Trophoblast cell (in vitro differentiated cells and primary cell): ENCODE measurements around the gene MAGEL2.

Experiments
- DNase-seq, 2 donors: peaks; one replicate each; pipeline ENCODE4 v3.0.0-alpha.2; 2016
- H2AFZ ChIP-seq: 2 replicates; pipeline ENCODE4 v1.6.1; 2013; ENCODE audit warnings: low read length, moderate library complexity, mild to moderate bottlenecking; ENCODE audit not compliant: insufficient read depth, poor library complexity
- H2AK5ac ChIP-seq: 2 replicates; pipeline ENCODE4 v1.6.1; 2013; ENCODE audit warnings: mild to moderate bottlenecking, low read length
- H2BK120ac ChIP-seq: 2 replicates; pipeline ENCODE4 v1.6.1; 2013; ENCODE audit warnings: low read length, mild to moderate bottlenecking, moderate library complexity; ENCODE audit not compliant: insufficient read depth, poor library complexity
- H2BK12ac ChIP-seq: 2 replicates; pipeline ENCODE4 v1.6.1; 2013; ENCODE audit warnings: mild to moderate bottlenecking, low read length, moderate library complexity
- H2BK5ac ChIP-seq: 2 replicates; pipeline ENCODE4 v1.6.1; 2013; ENCODE audit warnings: low read length, low read depth, moderate library complexity, mild to moderate bottlenecking; ENCODE audit not compliant: poor library complexity
- H3K14ac ChIP-seq: 2 replicates; pipeline ENCODE4 v1.6.1; 2013; ENCODE audit warnings: mild to moderate bottlenecking, low read length
- H3K18ac ChIP-seq: 2 replicates; pipeline ENCODE4 v1.6.1; 2013; ENCODE audit warnings: mild to moderate bottlenecking, low read length
- H3K23ac ChIP-seq: 2 replicates; pipeline ENCODE4 v1.6.1; 2013; ENCODE audit warnings: low read length
- H3K27ac ChIP-seq: 2 replicates; pipeline ENCODE4 v1.5.1; 2013; ENCODE audit warnings: low read depth, mild to moderate bottlenecking, inconsistent platforms, low read length, moderate library complexity
- H3K27me3 ChIP-seq: 2 replicates; pipeline ENCODE4 v1.6.1; 2013; ENCODE audit warnings: inconsistent platforms, mild to moderate bottlenecking, low read length, moderate library complexity; ENCODE audit not compliant: insufficient read depth
- H3K36me3 ChIP-seq, 2 experiments: 1 replicate in 1 of 2; 2 replicates in 1 of 2; pipeline ENCODE4 v1.6.1; 2013; ENCODE audit warnings: low read length in 2 of 2, mild to moderate bottlenecking in 2 of 2, moderate library complexity in 1 of 2; ENCODE audit not compliant: insufficient read depth in 2 of 2, control insufficient read depth in 1 of 2
- H3K4ac ChIP-seq: 2 replicates; pipeline ENCODE4 v1.6.1; 2013; ENCODE audit warnings: low read depth, mild to moderate bottlenecking, low read length, moderate library complexity
- H3K4me1 ChIP-seq, 2 experiments: 1 replicate in 1 of 2; 2 replicates in 1 of 2; pipeline ENCODE4 v1.6.1; 2013; ENCODE audit warnings: low read length in 2 of 2, mild to moderate bottlenecking in 2 of 2, moderate library complexity in 1 of 2; ENCODE audit not compliant: insufficient read depth in 2 of 2, control insufficient read depth in 1 of 2
- H3K4me2 ChIP-seq: 2 replicates; pipeline ENCODE4 v1.6.1; 2013; ENCODE audit warnings: inconsistent platforms, mild to moderate bottlenecking, low read length, moderate library complexity
- H3K4me3 ChIP-seq: 2 replicates; pipeline ENCODE4 v1.5.1; 2013; ENCODE audit warnings: mild to moderate bottlenecking, low read depth, low read length, inconsistent platforms
- H3K79me1 ChIP-seq: one replicate; pipeline ENCODE4 v1.6.1; 2013; ENCODE audit warnings: low read length
- H3K79me2 ChIP-seq: 2 replicates; pipeline ENCODE4 v1.6.1; 2013; ENCODE audit warnings: low read length, mild to moderate bottlenecking; ENCODE audit not compliant: control insufficient read depth, insufficient read depth, poor library complexity
- H3K9ac ChIP-seq: 2 replicates; pipeline ENCODE4 v1.6.1; 2013; ENCODE audit warnings: mild to moderate bottlenecking, low read length
- H3K9me3 ChIP-seq: 2 replicates; pipeline ENCODE4 v1.6.1; 2013; ENCODE audit warnings: low read depth, mild to moderate bottlenecking, control low read depth, inconsistent platforms, low read length; ENCODE audit not compliant: insufficient read depth
- H4K12ac ChIP-seq: 2 replicates; pipeline ENCODE4 v1.6.1; 2013; ENCODE audit warnings: low read depth, mild to moderate bottlenecking, low read length, moderate library complexity
- H4K8ac ChIP-seq: 2 replicates; pipeline ENCODE4 v1.6.1; 2013; ENCODE audit warnings: low read depth, mild to moderate bottlenecking, low read length, moderate library complexity
- H4K91ac ChIP-seq: one replicate; pipeline ENCODE4 v1.6.1; 2013; ENCODE audit warnings: low read depth, mild to moderate bottlenecking, low read length, moderate library complexity
- WGBS: extraction: QIAGEN DNeasy Blood & Tissue Kit; methylation state at CpG from one replicate; pipeline ENCODE4 v1.1.7; 2013; ENCODE audit warnings: missing lambda C conversion rate; ENCODE audit not compliant: insufficient read length, insufficient coverage; ENCODE audit errors: extremely low coverage; 5-methylcytosine and 5-hydroxymethylcytosine counted together

Gene MAGEL2

DNA sequence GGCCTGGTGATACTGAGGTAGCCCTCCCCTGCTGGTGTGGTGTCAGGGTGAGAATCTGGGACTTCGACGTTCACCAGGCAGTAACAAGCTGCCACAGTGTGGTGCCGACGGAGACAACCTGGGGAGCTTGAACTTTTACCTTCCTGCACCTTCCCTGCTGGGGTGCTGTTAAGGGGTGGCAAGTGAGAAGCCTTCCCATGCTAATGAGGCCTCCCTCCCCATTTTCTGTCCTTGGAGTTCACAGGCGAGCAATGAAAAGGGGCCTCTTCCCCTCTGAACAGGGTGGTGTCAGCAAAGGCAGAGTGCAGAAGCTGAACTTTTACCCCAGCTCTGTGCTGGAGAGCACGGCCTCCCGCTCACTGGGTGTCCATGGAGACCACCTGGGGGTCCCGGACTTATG, 13.5 kb downstream of the MAGEL2 start:
- H2AK5ac ChIP-seq: no peak overlapping the region
- no peak overlapping the region for H4K8ac ChIP-seq
- H2BK120ac ChIP-seq: no peak overlapping the region
- no peak overlapping the region for H2BK5ac ChIP-seq
- H4K12ac ChIP-seq: no peak overlapping the region
- no peak overlapping the region for H3K4me2 ChIP-seq
- no peaks in the 10 kb centered on the region for H3K27me3 ChIP-seq
- no peak overlapping the region for H3K18ac ChIP-seq
- no peak overlapping the region for H4K91ac ChIP-seq
- no peak overlapping the region for H3K23ac ChIP-seq
- H3K36me3 ChIP-seq: no peaks in the 10 kb centered on the region
- H3K4ac ChIP-seq: no peak overlapping the region
- no peak overlapping the region for H2AFZ ChIP-seq
- no peak overlapping the region for H3K4me3 ChIP-seq
- H3K14ac ChIP-seq: no peak overlapping the region
- no peak for DNase-seq
- no peak overlapping the region for H3K9ac ChIP-seq
- no peaks in the 10 kb centered on the region for H3K4me1 ChIP-seq
- peaks cover 6% of the 10 kb centered on the region for H3K9me3 ChIP-seq
- H3K27ac ChIP-seq: no peak overlapping the region
- H3K79me1 ChIP-seq: no peaks in the 10 kb centered on the region
- H2BK12ac ChIP-seq: no peak overlapping the region
- WGBS: no CpG with 5 or more reads among the region's 8 CpGs
- no peaks in the 10 kb centered on the region for H3K79me2 ChIP-seq

DNA sequence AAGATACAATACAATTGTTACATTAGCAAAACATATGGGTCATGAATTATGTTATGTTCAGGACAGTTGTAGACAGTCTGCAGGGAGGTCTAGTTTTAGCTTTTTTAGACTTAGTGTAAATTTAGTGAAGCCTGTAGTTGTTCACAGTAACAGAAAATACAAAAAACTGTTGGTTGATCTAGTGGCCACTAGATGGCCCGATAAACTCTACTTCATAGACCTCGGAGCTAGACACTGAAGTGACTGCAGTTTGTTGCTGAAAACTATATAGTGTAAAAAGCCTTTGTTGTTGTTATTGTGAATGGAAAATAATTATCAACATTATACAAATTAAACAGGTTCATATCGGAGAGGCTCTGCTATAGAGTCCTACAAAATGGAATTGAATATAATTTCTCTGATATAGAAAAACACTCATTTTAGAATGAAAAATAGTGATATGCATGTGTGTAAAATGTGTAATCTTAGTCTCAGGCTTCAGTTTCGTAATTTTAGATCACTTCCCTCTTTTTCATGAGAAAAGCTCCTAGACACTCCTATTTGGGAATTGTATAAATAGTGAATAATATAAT, 18.3 kb downstream of the MAGEL2 start:
- Histone ChIP-seq H2BK120ac (no peak overlapping the region), H3K4ac (no peak overlapping the region), H4K91ac (no peak overlapping the region), H3K79me2 (no peaks in the 10 kb centered on the region), H3K9me3 (peaks cover 4% of the 10 kb centered on the region), H3K23ac (no peak overlapping the region), H3K9ac (no peak overlapping the region), H3K4me3 (no peak overlapping the region), H4K8ac (no peak overlapping the region), H2AK5ac (no peak overlapping the region), H3K79me1 (no peaks in the 10 kb centered on the region), H2AFZ (no peak overlapping the region), H3K14ac (no peak overlapping the region), H2BK5ac (no peak overlapping the region), H3K36me3 (no peaks in the 10 kb centered on the region), H3K4me1 (no peaks in the 10 kb centered on the region), H3K18ac (no peak overlapping the region), H2BK12ac (no peak overlapping the region), H3K27ac (no peak overlapping the region), H4K12ac (no peak overlapping the region), H3K27me3 (no peaks in the 10 kb centered on the region), H3K4me2 (no peak overlapping the region)
- no CpG with 5 or more reads among the region's 4 CpGs for WGBS
- peak in 1 of 2 donors; percentile 37 for DNase-seq

DNA sequence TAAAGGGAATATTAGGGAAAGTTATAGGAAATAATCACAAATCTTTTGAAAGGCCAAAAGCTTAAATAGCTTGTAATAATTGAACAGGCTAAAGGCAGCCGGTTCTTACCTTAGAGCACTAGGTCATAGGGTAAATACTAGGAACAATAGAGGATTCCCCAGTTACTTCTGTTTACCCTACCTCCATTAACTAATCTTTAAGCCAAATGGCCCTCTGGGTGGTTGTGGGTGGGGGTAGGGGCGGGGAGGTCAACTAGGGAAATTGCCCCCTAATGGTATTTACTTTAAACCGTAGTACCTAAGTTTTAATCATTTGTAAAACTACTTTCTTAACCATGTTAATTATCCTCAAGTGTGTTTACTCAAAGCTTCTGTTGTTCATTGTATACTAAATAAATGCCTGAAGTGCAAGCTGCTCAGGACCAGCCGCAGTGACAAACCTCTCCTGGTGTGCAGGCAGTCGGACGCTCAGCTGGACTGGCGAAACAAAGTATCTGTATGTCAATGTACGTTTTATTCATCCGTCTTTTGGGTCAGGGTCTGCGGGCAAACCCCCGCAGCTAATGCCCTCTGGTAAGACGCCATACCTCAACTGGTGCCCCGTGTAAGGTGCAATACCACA, 18.9 kb downstream of the MAGEL2 start:
- Histone ChIP-seq H3K4me2 (no peak overlapping the region), H2AFZ (no peak overlapping the region), H4K8ac (no peak overlapping the region), H3K36me3 (no peaks in the 10 kb centered on the region), H3K4me3 (no peak overlapping the region), H3K9me3 (no peaks in the 10 kb centered on the region), H3K79me2 (no peaks in the 10 kb centered on the region), H2BK120ac (no peak overlapping the region), H3K18ac (no peak overlapping the region), H3K4ac (no peak overlapping the region), H3K14ac (no peak overlapping the region), H2BK12ac (no peak overlapping the region), H4K91ac (no peak overlapping the region), H3K27ac (no peak overlapping the region), H2BK5ac (no peak overlapping the region), H3K23ac (no peak overlapping the region), H3K9ac (no peak overlapping the region), H3K27me3 (no peaks in the 10 kb centered on the region), H3K79me1 (no peaks in the 10 kb centered on the region), H2AK5ac (no peak overlapping the region), H4K12ac (no peak overlapping the region), H3K4me1 (no peaks in the 10 kb centered on the region)
- no peak for DNase-seq
- WGBS: no CpG with 5 or more reads among the region's 13 CpGs

- peak; percentile 4 to 53 for DNase-seq
- Histone ChIP-seq H2AFZ (no peak overlapping the region), H3K4ac (no peak overlapping the region), H3K9ac (no peak overlapping the region), H3K79me1 (no peaks in the 10 kb centered on the region), H3K14ac (no peak overlapping the region), H3K18ac (no peak overlapping the region), H3K4me2 (no peak overlapping the region), H3K27me3 (peaks cover 2% of the 10 kb centered on the region), H4K12ac (no peak overlapping the region), H2BK120ac (no peak overlapping the region), H3K23ac (no peak overlapping the region), H2AK5ac (no peak overlapping the region), H3K4me3 (no peak overlapping the region), H3K27ac (no peak overlapping the region), H2BK5ac (no peak overlapping the region), H4K8ac (no peak overlapping the region), H3K9me3 (peaks cover 4% of the 10 kb centered on the region), H2BK12ac (no peak overlapping the region), H3K36me3 (no peaks in the 10 kb centered on the region), H3K4me1 (no peaks in the 10 kb centered on the region), H4K91ac (no peak overlapping the region), H3K79me2 (no peaks in the 10 kb centered on the region)
- no CpG with 5 or more reads among the region's 10 CpGs for WGBS
Measured at GRCh38 chr15:23616536-23616935, 31.1 kb downstream of the MAGEL2 start.
